Body of pancreas (tissue), 4 donors: ENCODE data around the gene TBC1D10A.

Experiments
- CTCF ChIP-seq, 7 experiments: fragments of 450-650 bp in 4 of 7; fragments of 200-600 bp in 3 of 7; sonication (generic) in 3 of 7; IDR thresholded peaks; one replicate each; pipeline ENCODE4 v1.5.1; 2016 to 2019; ENCODE audit warnings: antibody characterized with exemption in 7 of 7
- POLR2A ChIP-seq, 3 donors: fragments of 450-650 bp; IDR thresholded peaks; one replicate each; pipeline ENCODE4 v1.6.1; 2016; ENCODE audit warnings: antibody characterized with exemption in 3 of 3, mild to moderate bottlenecking in 2 of 3

GRCh38 chr22:30287648-30288418 is 38.9 kb downstream of the TBC1D10A start:
- TF ChIP-seq CTCF (IDR thresholded peaks at IDR 0.05), result peak; percentile 54 to 86 (median 66)
- peak in 2 of 3 donors; percentile 32 to 47 for TF ChIP-seq POLR2A (IDR thresholded peaks at IDR 0.05)
